Measurements from ENCODE around the gene OCA2. TPM values are rescaled to one million over a fixed set of nuclear protein-coding genes. Genes with fewer than 3 reads are reported as not detected.

Gene OCA2
- total and polyA plus RNA-seq, 2 of the 13 experiments (the other 11 are each of a cell fraction or from before 2014, with no cell fraction given), result 0.02 to 0.05 TPM

- Histone ChIP-seq H3K36me3 (replicated peaks in 1 of 2; ENCODE audit: control insufficient read depth in 1 of 2, insufficient read depth in 2 of 2, low read length in 2 of 2) (no peaks in the 10 kb centered on the region), H3K79me2 (ENCODE audit: insufficient read depth, low read length) (no peaks in the 10 kb centered on the region), H3K27ac (ENCODE audit: extremely low read length, insufficient read depth, low read length) (no peak overlapping the region), H3K9ac (ENCODE audit: insufficient read depth, low read depth, low read length) (no peak overlapping the region), H3K27me3 (ENCODE audit: control insufficient read depth in 1 of 2, insufficient read depth in 2 of 2, low read length in 2 of 2) (no peaks in the 10 kb centered on the region), H4K20me1 (ENCODE audit: insufficient read depth, low read length) (no peaks in the 10 kb centered on the region), H2AFZ (ENCODE audit: low read length) (no peak overlapping the region), H3K4me1 (ENCODE audit: insufficient read depth, low read length) (peaks cover 14% of the 10 kb centered on the region), H3K9me3 (ENCODE audit: low read length) (0 out of 2 replicates have a peak, but pooled peaks cover 5% of the 10 kb centered on the region), H3K4me2 (ENCODE audit: low read depth, low read length) (no peak overlapping the region), H3K4me3 (replicated peaks in 1 of 3; ENCODE audit: insufficient read depth in 1 of 3, low read depth in 2 of 3, low read length in 3 of 3) (no peak overlapping the region)
- TF ChIP-seq HNRNPH1 (optimal IDR thresholded peaks at IDR 0.05; ENCODE audit: low read depth, low read length) (no peak), KLF12 (CRISPR knock-in tag; IDR thresholded peaks at IDR 0.05; ENCODE audit: borderline replicate concordance) (no peak), CHD2 (IDR thresholded peaks at IDR 0.05; ENCODE audit: low read depth, low read length) (no peak), BCL3 (CRISPR knock-in tag; IDR thresholded peaks at IDR 0.05) (no peak), NCOA1 (CRISPR knock-in tag; IDR thresholded peaks at IDR 0.05) (no peak), MLX (CRISPR knock-in tag; IDR thresholded peaks at IDR 0.05) (no peak), SMAD9 (CRISPR knock-in tag; IDR thresholded peaks at IDR 0.05) (no peak)
- TF ChIP-seq, protein P1, sequence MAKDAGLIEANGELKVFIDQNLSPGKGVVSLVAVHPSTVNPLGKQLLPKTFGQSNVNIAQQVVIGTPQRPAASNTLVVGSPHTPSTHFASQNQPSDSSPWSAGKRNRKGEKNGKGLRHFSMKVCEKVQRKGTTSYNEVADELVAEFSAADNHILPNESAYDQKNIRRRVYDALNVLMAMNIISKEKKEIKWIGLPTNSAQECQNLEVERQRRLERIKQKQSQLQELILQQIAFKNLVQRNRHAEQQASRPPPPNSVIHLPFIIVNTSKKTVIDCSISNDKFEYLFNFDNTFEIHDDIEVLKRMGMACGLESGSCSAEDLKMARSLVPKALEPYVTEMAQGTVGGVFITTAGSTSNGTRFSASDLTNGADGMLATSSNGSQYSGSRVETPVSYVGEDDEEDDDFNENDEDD (CRISPR knock-in tag; IDR thresholded peaks at IDR 0.05; ENCODE audit: borderline replicate concordance), result no peak
- no peak for FAIRE-seq
- in situ Hi-C loops (cut with HindIII; ENCODE audit: extremely low pct_ligation_motif_present, low pct_unique_long_range_greater_than_20kb), result no loop called here
- ChIA-PET POLR2A (no interaction called here), CTCF (ENCODE audit: low intra/inter-chr PET ratio, low total read pairs) (no interaction called here)
- intact Hi-C loops (cut with micrococcal nuclease; ENCODE audit: unreplicated experiment), result no loop called here
- BruUV-seq (replicated peaks), result no TSS peak
- peak; percentile 9 for DNase-seq (ENCODE audit: low spot score)
- 5% methylated on average over 5 of the region's 8 CpGs for WGBS (ENCODE audit: low lambda C conversion rate)
- peak; percentile 68 for ATAC-seq
Measured at GRCh38 chr15:28080386-28080785, 18.7 kb downstream of the OCA2 start.

All from HepG2 (cell line).